WTC11 (cell line): ENCODE results near the gene FABP3. TPM values are rescaled to one million over a fixed set of nuclear protein-coding genes. Genes with fewer than 3 reads are reported as not detected.

Experiments
- ATAC-seq: fragments of 200-7000 bp; cut with Tn5 transposase; 2 replicates; pipeline ENCODE4 v1.10.0; 2021; ENCODE audit warnings: mild to moderate bottlenecking, moderate library complexity
- CTCF ChIA-PET: fragments of 300-600 bp; sonication (Branson Sonifier 250); formaldehyde crosslinking; loops from one replicate; lab custom pipeline; 2021; ENCODE audit warnings: antibody characterized with exemption; lab: Charles Lee
- POLR2A ChIA-PET: fragments of 350-600 bp; sonication (Branson Sonifier 250); formaldehyde crosslinking; loops from one replicate; lab custom pipeline; 2021; ENCODE audit warnings: antibody characterized with exemption; lab: Charles Lee
- DNase-seq: peaks from one replicate; pipeline ENCODE4 v3.0.0; 2021; ENCODE audit warnings: low spot score
- H3K27ac Mint-ChIP-seq: 2 replicates; pipeline ENCODE4 v1.8.0; 2021; ENCODE audit warnings: mixed read lengths
- H3K27me3 Mint-ChIP-seq: 2 replicates; pipeline ENCODE4 v1.8.0; 2021; ENCODE audit warnings: low read depth, mild to moderate bottlenecking, moderate library complexity, mixed read lengths
- H3K36me3 Mint-ChIP-seq: 2 replicates; pipeline ENCODE4 v1.8.0; 2021; ENCODE audit warnings: mixed read lengths
- H3K4me1 Mint-ChIP-seq: 2 replicates; pipeline ENCODE4 v1.8.0; 2022; ENCODE audit warnings: mixed read lengths
- H3K4me3 Mint-ChIP-seq: 2 replicates; pipeline ENCODE4 v1.8.0; 2021; ENCODE audit warnings: mild to moderate bottlenecking, moderate library complexity, mixed read lengths
- H3K9me3 Mint-ChIP-seq: 2 replicates; pipeline ENCODE4 v1.8.0; 2021; ENCODE audit warnings: mixed read lengths
- CBFB ChIP-seq: sonication (generic); formaldehyde crosslinking; IDR thresholded peaks from 2 replicates; pipeline ENCODE4 v1.8.1; 2022; ENCODE audit warnings: mild to moderate bottlenecking, low read depth, missing genetic modification reagents
- CREB1 ChIP-seq: sonication (generic); formaldehyde crosslinking; IDR thresholded peaks from 2 replicates; pipeline ENCODE4 v1.8.0; 2023; ENCODE audit warnings: mild to moderate bottlenecking, missing genetic modification reagents
- E2F4 ChIP-seq: sonication (generic); formaldehyde crosslinking; IDR thresholded peaks from 2 replicates; pipeline ENCODE4 v1.8.1; 2022; ENCODE audit warnings: low read depth, mild to moderate bottlenecking, moderate library complexity, missing genetic modification reagents, borderline replicate concordance
- ELF4 ChIP-seq: sonication (generic); formaldehyde crosslinking; IDR thresholded peaks from 2 replicates; pipeline ENCODE4 v1.8.1; 2022; ENCODE audit warnings: low read depth, mild to moderate bottlenecking, moderate library complexity, missing genetic modification reagents
- EMX1 ChIP-seq: fragments of 250-450 bp; sonication (Bioruptor Pico); IDR thresholded peaks from 2 replicates; pipeline ENCODE4 v1.8.0; 2021; ENCODE audit warnings: mild to moderate bottlenecking
- ETV6 ChIP-seq: sonication (generic); formaldehyde crosslinking; IDR thresholded peaks from 2 replicates; pipeline ENCODE4 v1.8.1; 2022; ENCODE audit warnings: mild to moderate bottlenecking, missing genetic modification reagents
- FOXP1 ChIP-seq: sonication (generic); formaldehyde crosslinking; IDR thresholded peaks from 2 replicates; pipeline ENCODE4 v1.8.0; 2022; ENCODE audit warnings: missing genetic modification reagents, mild to moderate bottlenecking, moderate library complexity, borderline replicate concordance
- GRHL2 ChIP-seq: fragments of 250-450 bp; sonication (Bioruptor Pico); IDR thresholded peaks from 2 replicates; pipeline ENCODE4 v1.8.0; 2022; ENCODE audit warnings: mild to moderate bottlenecking, moderate library complexity; ENCODE audit not compliant: insufficient replicate concordance, severe bottlenecking
- IRF1 ChIP-seq: sonication (generic); formaldehyde crosslinking; IDR thresholded peaks from 2 replicates; pipeline ENCODE4 v1.8.0; 2023; ENCODE audit warnings: missing genetic modification reagents
- JAZF1 ChIP-seq: fragments of 250-450 bp; sonication (Bioruptor Pico); IDR thresholded peaks from 2 replicates; pipeline ENCODE4 v1.9.0; 2021; ENCODE audit warnings: moderate library complexity, mild to moderate bottlenecking, inconsistent platforms
- NFE2L1 ChIP-seq: sonication (generic); formaldehyde crosslinking; IDR thresholded peaks from 2 replicates; pipeline ENCODE4 v1.8.1; 2023; ENCODE audit warnings: missing genetic modification reagents
- RORB ChIP-seq: fragments of 250-450 bp; sonication (Bioruptor Pico); IDR thresholded peaks from 2 replicates; pipeline ENCODE4 v1.9.0; 2021; ENCODE audit warnings: mild to moderate bottlenecking
- STAT6 ChIP-seq: sonication (generic); formaldehyde crosslinking; conservative IDR thresholded peaks from 2 replicates; pipeline ENCODE4 v1.8.1; 2023; ENCODE audit warnings: mild to moderate bottlenecking, low read depth, missing genetic modification reagents, moderate library complexity
- TCF7 ChIP-seq: sonication (generic); formaldehyde crosslinking; IDR thresholded peaks from 2 replicates; pipeline ENCODE4 v1.8.0; 2022; ENCODE audit warnings: mild to moderate bottlenecking, low read depth, missing genetic modification reagents, moderate library complexity
- ZMAT4 ChIP-seq: fragments of 250-450 bp; sonication (Bioruptor Pico); IDR thresholded peaks from 2 replicates; pipeline ENCODE4 v1.9.0; 2021; ENCODE audit warnings: mild to moderate bottlenecking
- ZNF232 ChIP-seq: sonication (generic); formaldehyde crosslinking; IDR thresholded peaks from 2 replicates; pipeline ENCODE4 v1.8.0; 2022; ENCODE audit warnings: mild to moderate bottlenecking, missing genetic modification reagents
- ZNF263 ChIP-seq: sonication (generic); formaldehyde crosslinking; IDR thresholded peaks from 2 replicates; pipeline ENCODE4 v1.8.1; 2022; ENCODE audit warnings: low read depth, mild to moderate bottlenecking, moderate library complexity, missing genetic modification reagents
- ZNF396 ChIP-seq: fragments of 250-450 bp; sonication (Bioruptor Pico); IDR thresholded peaks from 2 replicates; pipeline ENCODE4 v1.8.0; 2021; ENCODE audit warnings: mild to moderate bottlenecking, moderate library complexity, borderline replicate concordance
- ZNF423 ChIP-seq: fragments of 250-450 bp; sonication (Bioruptor Pico); IDR thresholded peaks from 2 replicates; pipeline ENCODE4 v2.1.2; 2022; ENCODE audit warnings: mild to moderate bottlenecking, moderate library complexity
- total RNA-seq: library from RNA; stranded (reverse); gene quantifications from 3 replicates; pipeline ENCODE4 v1.2.3, GENCODE V29; 2021
- TF ChIP-seq, protein P1 (sequence below): sonication (generic); formaldehyde crosslinking; IDR thresholded peaks from 2 replicates; pipeline ENCODE4 v1.8.1; 2022; ENCODE audit warnings: low read depth, missing genetic modification reagents, borderline replicate concordance
- TF ChIP-seq, protein P2 (sequence below): sonication (generic); formaldehyde crosslinking; IDR thresholded peaks from 2 replicates; pipeline ENCODE4 v1.8.0; 2022; ENCODE audit warnings: mild to moderate bottlenecking, missing genetic modification reagents

FABP3 gene
- total RNA-seq, 1 experiment from 2014 or later: 25.0 TPM

- no peak for DNase-seq
- H3K27ac Mint-ChIP-seq: no peak overlapping the region
- H3K36me3 Mint-ChIP-seq: no peaks in the 10 kb centered on the region
- H3K9me3 Mint-ChIP-seq: no peaks in the 10 kb centered on the region
- TF ChIP-seq E2F4 (CRISPR knock-in tag) (no peak), ETV6 (no peak)
- peaks cover 25% of the 10 kb centered on the region for H3K4me1 Mint-ChIP-seq
- ATAC-seq: no peak
- H3K4me3 Mint-ChIP-seq: no peak overlapping the region
- POLR2A ChIA-PET: no interaction called here
- peaks cover 16% of the 10 kb centered on the region for H3K27me3 Mint-ChIP-seq
- CTCF ChIA-PET: interaction anchor here (2.7 kb wide), 1 partner anchor 16 kb away, joined by 11 read pairs; no protein-coding TSS in a partner anchor
Measured at GRCh38 chr1:31410871-31411270, 38.0 kb upstream of the FABP3 start.

- Mint-ChIP-seq H3K4me1 (peaks cover 18% of the 10 kb centered on the region), H3K27ac (no peak overlapping the region), H3K27me3 (peaks cover 16% of the 10 kb centered on the region), H3K36me3 (no peaks in the 10 kb centered on the region), H3K9me3 (no peaks in the 10 kb centered on the region), H3K4me3 (no peak overlapping the region)
- DNase-seq (no peak), ATAC-seq (no peak)
- no peak for TF ChIP-seq ZNF396 (CRISPR knock-in tag)
- TF ChIP-seq IRF1 (CRISPR knock-in tag): no peak
- TF ChIP-seq ZNF263 (CRISPR knock-in tag): no peak
- no peak for TF ChIP-seq E2F4 (CRISPR knock-in tag)
- TF ChIP-seq CBFB: no peak
- TF ChIP-seq, protein P1, sequence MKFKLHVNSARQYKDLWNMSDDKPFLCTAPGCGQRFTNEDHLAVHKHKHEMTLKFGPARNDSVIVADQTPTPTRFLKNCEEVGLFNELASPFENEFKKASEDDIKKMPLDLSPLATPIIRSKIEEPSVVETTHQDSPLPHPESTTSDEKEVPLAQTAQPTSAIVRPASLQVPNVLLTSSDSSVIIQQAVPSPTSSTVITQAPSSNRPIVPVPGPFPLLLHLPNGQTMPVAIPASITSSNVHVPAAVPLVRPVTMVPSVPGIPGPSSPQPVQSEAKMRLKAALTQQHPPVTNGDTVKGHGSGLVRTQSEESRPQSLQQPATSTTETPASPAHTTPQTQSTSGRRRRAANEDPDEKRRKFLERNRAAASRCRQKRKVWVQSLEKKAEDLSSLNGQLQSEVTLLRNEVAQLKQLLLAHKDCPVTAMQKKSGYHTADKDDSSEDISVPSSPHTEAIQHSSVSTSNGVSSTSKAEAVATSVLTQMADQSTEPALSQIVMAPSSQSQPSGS: no peak
- TF ChIP-seq JAZF1 (CRISPR knock-in tag): no peak
- no peak for TF ChIP-seq FOXP1
- TF ChIP-seq ZNF423 (CRISPR knock-in tag): no peak
- no peak for TF ChIP-seq STAT6
- no peak for TF ChIP-seq RORB (CRISPR knock-in tag)
- TF ChIP-seq, protein P2, sequence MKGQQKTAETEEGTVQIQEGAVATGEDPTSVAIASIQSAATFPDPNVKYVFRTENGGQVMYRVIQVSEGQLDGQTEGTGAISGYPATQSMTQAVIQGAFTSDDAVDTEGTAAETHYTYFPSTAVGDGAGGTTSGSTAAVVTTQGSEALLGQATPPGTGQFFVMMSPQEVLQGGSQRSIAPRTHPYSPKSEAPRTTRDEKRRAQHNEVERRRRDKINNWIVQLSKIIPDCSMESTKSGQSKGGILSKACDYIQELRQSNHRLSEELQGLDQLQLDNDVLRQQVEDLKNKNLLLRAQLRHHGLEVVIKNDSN (CRISPR knock-in tag): no peak
- no peak for TF ChIP-seq TCF7 (CRISPR knock-in tag)
- no peak for TF ChIP-seq GRHL2
- TF ChIP-seq NFE2L1 (CRISPR knock-in tag): no peak
- TF ChIP-seq CREB1 (CRISPR knock-in tag): no peak
- no peak for TF ChIP-seq ZNF232 (CRISPR knock-in tag)
- no peak for TF ChIP-seq EMX1
- no peak for TF ChIP-seq ELF4 (CRISPR knock-in tag)
- TF ChIP-seq ZMAT4: no peak
- ChIA-PET POLR2A (no interaction called here), CTCF (interaction anchor here (0.9 to 2.7 kb wide), 4 partner anchors 11 to 138 kb away, joined by 3 to 11 read pairs (median 6); no protein-coding TSS in a partner anchor)
Measured at GRCh38 chr1:31409946-31410858, 37.3 kb upstream of the FABP3 start.
